Small intestine (tissue), 7 donors: Measurements from ENCODE around the gene KPNB1. TPM values are rescaled to one million over a fixed set of nuclear protein-coding genes. Genes with fewer than 3 reads are reported as not detected.

ENCODE experiments used
- DNase-seq, 2 donors: peaks; one replicate each; pipeline versions ENCODE4 v3.0.0 to v3.0.0-alpha.2; 2013
- FAIRE-seq: peaks from 2 replicates; lab custom pipeline; 2012; peaks lifted over from hg19 to GRCh38; lab: Jason Lieb, UNC
- H3K27ac ChIP-seq, 3 donors: one replicate each; pipeline ENCODE4 v1.5.1; 2013; ENCODE audit warnings: low read length in 2 of 3, mild to moderate bottlenecking in 2 of 3, control low read depth in 1 of 3, inconsistent platforms in 1 of 3, low read depth in 1 of 3, moderate library complexity in 1 of 3
- H3K27me3 ChIP-seq, 3 donors: one replicate each; pipeline ENCODE4 v1.6.1; 2013; ENCODE audit warnings: low read length in 3 of 3, inconsistent platforms in 1 of 3; ENCODE audit not compliant: control insufficient read depth in 3 of 3, insufficient read depth in 3 of 3
- H3K36me3 ChIP-seq, 3 donors: one replicate each; pipeline ENCODE4 v1.6.1; 2013; ENCODE audit warnings: low read length in 3 of 3, inconsistent platforms in 1 of 3, low read depth in 1 of 3, mild to moderate bottlenecking in 1 of 3, moderate library complexity in 1 of 3; ENCODE audit not compliant: control insufficient read depth in 3 of 3, insufficient read depth in 2 of 3
- H3K4me1 ChIP-seq, 3 donors: one replicate each; pipeline ENCODE4 v1.6.1; 2013; ENCODE audit warnings: low read length in 2 of 3, inconsistent platforms in 1 of 3, low read depth in 1 of 3, mild to moderate bottlenecking in 1 of 3, moderate library complexity in 1 of 3; ENCODE audit not compliant: control insufficient read depth in 3 of 3, insufficient read depth in 2 of 3
- H3K4me3 ChIP-seq, 3 donors: one replicate each; pipeline ENCODE4 v1.5.1; 2013; ENCODE audit warnings: low read length in 3 of 3, control low read depth in 1 of 3, inconsistent platforms in 1 of 3, low read depth in 1 of 3, mild to moderate bottlenecking in 1 of 3, moderate library complexity in 1 of 3
- H3K9me3 ChIP-seq, 2 donors: one replicate each; pipeline ENCODE4 v1.6.1; 2013; ENCODE audit warnings: low read depth in 1 of 2, low read length in 1 of 2; ENCODE audit not compliant: control insufficient read depth in 2 of 2, insufficient read depth in 1 of 2
- WGBS, 3 donors: extraction: QIAGEN DNeasy Blood & Tissue Kit; methylation state at CpG; one replicate each; pipeline ENCODE4 v1.1.7; 2013; 5-methylcytosine and 5-hydroxymethylcytosine counted together
- polyA plus RNA-seq, 4 donors: library from polyadenylated mRNA; stranded (reverse) in 3 of 4; unstranded in 1 of 4; fragments of 200-250 nt in 3 of 4; fragments of 120-200 nt in 1 of 4; gene quantifications; one replicate each; pipeline versions ENCODE4 v1.2.1 to v1.2.3, GENCODE V29; 2013
- donor health status: healthy with polysubstance abuse.
- donor health status: control.
- donor health status: control.
- donor health status: Bipolar disorder and iron deficiency.
- donor health status: healthy.

Gene KPNB1
- polyA plus RNA-seq, 4 donors, result 25.9 to 160 (median 54.7) TPM

GRCh38 chr17:47704736-47705135 lies 55.0 kb downstream of the KPNB1 start:
- no peak for FAIRE-seq
- Histone ChIP-seq H3K27me3 (peaks cover 0 to 17% (median 0%) of the 10 kb centered on the region in 3 donors), H3K9me3 (no peaks in the 10 kb centered on the region), H3K27ac (no peak overlapping the region), H3K36me3 (peaks cover 0 to 44% (median 0%) of the 10 kb centered on the region in 3 donors), H3K4me1 (peaks cover 0 to 3% (median 0%) of the 10 kb centered on the region in 3 donors), H3K4me3 (no peak overlapping the region)
- 69 to 77% (median 76%) methylated on average over 6 of the region's 6 CpGs for WGBS, 3 donors
- DNase-seq, result no peak

- Histone ChIP-seq H3K4me3 (no peak overlapping the region), H3K9me3 (no peaks in the 10 kb centered on the region), H3K27me3 (peaks cover 0 to 17% (median 0%) of the 10 kb centered on the region in 3 donors), H3K27ac (peak overlapping the region in 1 of 3 donors; percentile 4), H3K4me1 (peaks cover 0 to 3% (median 0%) of the 10 kb centered on the region in 3 donors), H3K36me3 (peaks cover 0 to 46% (median 0%) of the 10 kb centered on the region in 3 donors)
- DNase-seq (no peak), FAIRE-seq (no peak)
- 57 to 63% (median 60%) methylated on average over 12 of the region's 12 CpGs for WGBS, 3 donors
Measured at GRCh38 chr17:47705536-47706530, 56.1 kb downstream of the KPNB1 start.

- no peak for FAIRE-seq
Measured at GRCh38 chr17:47707056-47707804, 57.5 kb downstream of the KPNB1 start.

DNA sequence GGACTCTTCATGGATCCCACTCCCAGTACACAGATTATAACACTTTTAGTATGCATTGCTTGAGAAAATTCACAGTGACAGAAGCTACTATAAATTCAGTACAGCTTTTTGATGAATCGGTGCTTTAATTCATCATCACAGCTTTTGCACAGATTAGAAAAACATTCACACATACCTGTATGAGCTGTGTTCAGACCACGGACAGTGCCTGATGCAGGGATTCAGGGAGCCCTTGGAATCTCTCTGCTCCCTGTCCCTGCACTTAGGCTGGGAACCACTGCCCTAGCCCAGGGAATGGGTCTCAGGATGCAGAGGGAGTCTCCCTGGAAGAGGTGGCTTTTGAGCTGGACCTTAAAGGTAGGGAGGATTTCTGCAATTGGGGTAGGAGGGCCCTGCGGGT lies 58.2 kb downstream of the KPNB1 start:
- Histone ChIP-seq H3K4me3 (no peak overlapping the region), H3K9me3 (no peaks in the 10 kb centered on the region), H3K27me3 (peaks cover 0 to 19% (median 0%) of the 10 kb centered on the region in 3 donors), H3K27ac (no peak overlapping the region), H3K4me1 (peaks cover 0 to 3% (median 0%) of the 10 kb centered on the region in 3 donors), H3K36me3 (peaks cover 0 to 36% (median 0%) of the 10 kb centered on the region in 3 donors)
- DNase-seq (no peak), FAIRE-seq (no peak)
- WGBS, 3 donors, result 60 to 81% (median 75%) methylated on average over 3 of the region's 3 CpGs

More at GRCh38 chr17:47707056-47707804, 57.5 kb downstream of the KPNB1 start:
- peaks cover 0 to 3% (median 0%) of the 10 kb centered on the region in 3 donors for H3K4me1 ChIP-seq
- no peak overlapping the region for H3K4me3 ChIP-seq
- no peak overlapping the region for H3K27ac ChIP-seq
- peaks cover 0 to 17% (median 0%) of the 10 kb centered on the region in 3 donors for H3K27me3 ChIP-seq
- WGBS, 3 donors, result 43 to 67% (median 55%) methylated on average over 4 of the region's 4 CpGs
- no peaks in the 10 kb centered on the region for H3K9me3 ChIP-seq
- H3K36me3 ChIP-seq, result peaks cover 0 to 41% (median 0%) of the 10 kb centered on the region in 3 donors
- DNase-seq, result no peak

DNA sequence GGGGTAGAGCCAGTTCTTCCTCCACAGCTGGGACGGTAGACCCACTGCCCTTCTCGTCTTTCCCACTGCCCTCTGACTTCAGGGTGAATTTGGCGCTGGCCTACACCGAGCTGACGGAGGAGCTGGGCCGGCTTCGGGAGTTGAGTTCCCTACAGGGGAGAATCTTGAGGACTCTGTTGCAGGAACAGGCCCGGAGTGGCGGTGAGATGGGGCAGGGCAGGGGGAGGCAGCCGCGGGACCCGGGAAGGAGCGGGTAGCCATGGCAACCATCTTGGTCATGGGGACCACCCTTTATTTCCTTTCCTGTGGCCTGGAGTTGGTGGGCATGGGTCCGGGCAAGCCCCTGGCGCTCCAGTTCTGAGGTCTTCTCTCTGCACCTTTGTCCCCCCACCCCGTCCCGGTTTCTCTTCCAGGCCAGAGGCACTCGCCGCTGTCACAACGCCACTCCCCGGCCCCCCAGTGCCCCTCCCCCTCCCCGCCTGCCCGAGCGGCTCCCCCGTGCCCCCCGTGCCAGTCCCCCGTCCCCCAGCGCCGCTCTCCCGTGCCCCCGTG lies 58.7 kb downstream of the KPNB1 start:
- FAIRE-seq (no peak), DNase-seq (no peak)
- WGBS, 3 donors, result 51 to 65% (median 63%) methylated on average over 14 to 31 of the region's 31 CpGs
- peaks cover 0 to 3% (median 0%) of the 10 kb centered on the region in 3 donors for H3K4me1 ChIP-seq
- no peak overlapping the region for H3K27ac ChIP-seq
- H3K9me3 ChIP-seq, result no peaks in the 10 kb centered on the region
- peak overlapping the region in 1 of 3 donors; percentile 27 for H3K4me3 ChIP-seq
- peaks cover 0 to 36% (median 0%) of the 10 kb centered on the region in 3 donors for H3K36me3 ChIP-seq
- peaks cover 0 to 24% (median 0%) of the 10 kb centered on the region in 3 donors for H3K27me3 ChIP-seq

DNA sequence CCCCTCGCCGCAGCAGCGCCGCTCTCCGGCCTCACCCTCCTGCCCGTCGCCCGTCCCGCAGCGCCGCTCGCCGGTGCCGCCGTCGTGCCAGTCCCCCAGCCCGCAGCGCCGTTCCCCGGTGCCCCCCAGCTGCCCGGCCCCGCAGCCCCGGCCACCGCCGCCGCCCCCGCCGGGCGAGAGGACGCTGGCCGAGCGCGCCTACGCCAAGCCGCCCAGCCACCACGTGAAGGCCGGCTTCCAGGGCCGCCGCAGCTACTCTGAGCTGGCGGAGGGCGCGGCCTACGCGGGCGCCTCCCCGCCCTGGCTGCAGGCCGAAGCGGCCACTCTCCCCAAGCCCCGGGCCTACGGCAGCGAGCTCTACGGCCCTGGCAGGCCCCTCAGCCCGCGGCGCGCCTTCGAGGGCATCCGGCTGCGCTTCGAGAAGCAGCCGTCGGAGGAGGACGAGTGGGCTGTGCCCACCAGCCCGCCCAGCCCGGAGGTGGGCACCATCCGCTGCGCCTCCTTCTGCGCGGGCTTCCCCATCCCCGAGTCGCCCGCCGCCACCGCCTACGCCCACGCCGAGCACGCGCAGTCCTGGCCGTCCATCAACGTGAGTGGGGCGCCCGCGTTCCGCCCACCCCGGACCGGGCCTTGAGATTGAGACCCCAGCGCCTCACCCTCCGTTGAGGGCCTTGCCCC lies 59.3 kb downstream of the KPNB1 start:
- H3K36me3 ChIP-seq, result peaks cover 0 to 36% (median 0%) of the 10 kb centered on the region in 3 donors
- DNase-seq (peak in 1 of 2 donors; percentile 52), FAIRE-seq (no peak)
- no peaks in the 10 kb centered on the region for H3K9me3 ChIP-seq
- H3K4me3 ChIP-seq, result peak overlapping the region in 1 of 3 donors; percentile 27
- no peak overlapping the region for H3K27ac ChIP-seq
- 49 to 67% (median 55%) methylated on average over 55 to 89 of the region's 89 CpGs for WGBS, 3 donors
- peaks cover 0 to 3% (median 0%) of the 10 kb centered on the region in 3 donors for H3K4me1 ChIP-seq
- peaks cover 0 to 25% (median 0%) of the 10 kb centered on the region in 3 donors for H3K27me3 ChIP-seq

DNA sequence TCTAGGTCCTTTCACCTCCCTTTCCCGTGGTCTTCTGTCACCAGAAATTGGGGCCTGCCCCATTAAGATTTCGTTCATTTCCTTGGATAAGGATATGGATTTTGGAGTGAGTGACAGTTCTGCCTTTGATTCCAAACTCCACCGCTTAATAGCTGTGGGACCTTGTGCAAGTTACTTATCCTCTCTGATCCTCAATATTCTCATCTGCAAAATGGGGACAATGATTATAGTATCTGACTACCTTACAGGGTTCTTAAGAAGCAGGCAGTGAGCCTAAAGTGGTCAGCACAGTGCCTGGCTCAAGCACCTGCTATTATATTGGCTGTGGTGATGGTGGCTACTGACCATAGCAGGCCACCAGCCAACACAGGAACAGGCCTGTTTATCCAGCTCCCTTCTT lies 59.9 kb downstream of the KPNB1 start:
- H3K4me1 ChIP-seq, result peaks cover 0 to 3% (median 0%) of the 10 kb centered on the region in 3 donors
- no peak overlapping the region for H3K27ac ChIP-seq
- H3K27me3 ChIP-seq, result peaks cover 0 to 25% (median 0%) of the 10 kb centered on the region in 3 donors
- H3K4me3 ChIP-seq, result no peak overlapping the region
- H3K9me3 ChIP-seq, result no peaks in the 10 kb centered on the region
- H3K36me3 ChIP-seq, result peaks cover 0 to 35% (median 0%) of the 10 kb centered on the region in 3 donors
- 84 to 93% (median 89%) methylated on average over 3 of the region's 3 CpGs for WGBS, 3 donors
- FAIRE-seq (no peak), DNase-seq (no peak)
